HEK293 (cell line): ENCODE results near the gene GPR180.

Experiments
- CTCF ChIA-PET: fragments of 350-600 bp; formaldehyde crosslinking; extraction: SDS; loops from one replicate; lab custom pipeline; 2021; ENCODE audit warnings: antibody characterized with exemption; lab: Yijun Ruan, JAX
- POLR2A ChIA-PET: fragments of 300-600 bp; formaldehyde crosslinking; extraction: SDS; loops from one replicate; lab custom pipeline; 2020; ENCODE audit warnings: antibody characterized with exemption, inconsistent platforms; lab: Yijun Ruan, JAX
- H3K27ac ChIP-seq: fragments of 200-500 bp; sonication (Bioruptor generic); 2 replicates; pipeline ENCODE4 v1.5.1; 2014; ENCODE audit warnings: low read depth, low read length, control low read depth, inconsistent platforms; ENCODE audit errors: extremely low read depth
- H3K36me3 ChIP-seq, 2 experiments: fragments of 200-500 bp in 1 of 2; sonication (Bioruptor generic) in 1 of 2; 1 replicate in 1 of 2; 2 replicates in 1 of 2; pipeline ENCODE4 v1.5.1; 2014 to 2017; ENCODE audit warnings: inconsistent platforms in 2 of 2, low read length in 2 of 2; ENCODE audit not compliant: control insufficient read depth in 2 of 2, insufficient read depth in 1 of 2
- H3K4me1 ChIP-seq: fragments of 200-500 bp; sonication (Bioruptor generic); 2 replicates; pipeline ENCODE4 v1.5.1; 2014; ENCODE audit warnings: mild to moderate bottlenecking, low read length, inconsistent platforms; ENCODE audit not compliant: control insufficient read depth, insufficient read depth
- H3K4me3 ChIP-seq: 2 replicates; pipeline ENCODE4 v1.5.1; 2011; ENCODE audit warnings: low read depth, mild to moderate bottlenecking, control low read depth, low read length, moderate library complexity
- H3K9me3 ChIP-seq: fragments of 200-500 bp; sonication (Bioruptor generic); 2 replicates; pipeline ENCODE4 v1.5.1; 2014; ENCODE audit warnings: low read depth, low read length, inconsistent platforms; ENCODE audit not compliant: control insufficient read depth, insufficient read depth
- GLI2 ChIP-seq: fragments of 450-650 bp; formaldehyde crosslinking; IDR thresholded peaks from 2 replicates; pipeline ENCODE4; 2017; ENCODE audit warnings: missing biosample characterization, missing genetic modification characterization, low read depth, borderline replicate concordance
- KLF16 ChIP-seq: fragments of 450-650 bp; formaldehyde crosslinking; IDR thresholded peaks from 2 replicates; pipeline ENCODE4 v1.5.1; 2017; ENCODE audit warnings: missing biosample characterization, missing genetic modification characterization
- OSR2 ChIP-seq: fragments of 450-650 bp; formaldehyde crosslinking; IDR thresholded peaks from 2 replicates; pipeline ENCODE4 v1.5.1; 2016; ENCODE audit warnings: missing biosample characterization, missing genetic modification characterization
- PATZ1 ChIP-seq: fragments of 450-650 bp; formaldehyde crosslinking; IDR thresholded peaks from 2 replicates; pipeline ENCODE4 v1.5.1; 2016; ENCODE audit warnings: missing biosample characterization, missing genetic modification characterization
- SP7 ChIP-seq: fragments of 450-650 bp; formaldehyde crosslinking; IDR thresholded peaks from 2 replicates; pipeline ENCODE4 v1.5.1; 2016; ENCODE audit warnings: missing biosample characterization, missing genetic modification characterization
- TCF7L2 ChIP-seq: IDR thresholded peaks from 2 replicates; pipeline ENCODE4 v1.6.1; 2011; ENCODE audit warnings: low read depth, mild to moderate bottlenecking, inconsistent platforms, low read length, moderate library complexity, borderline replicate concordance
- TRIM28 ChIP-seq: IDR thresholded peaks from 2 replicates; pipeline ENCODE4 v1.6.1; 2011; ENCODE audit warnings: low read length, control low read depth, borderline replicate concordance
- YY1 ChIP-seq: fragments of 450-650 bp; formaldehyde crosslinking; IDR thresholded peaks from 2 replicates; pipeline ENCODE4 v1.5.1; 2018; ENCODE audit warnings: missing biosample characterization, missing genetic modification characterization
- ZBTB17 ChIP-seq: fragments of 450-650 bp; formaldehyde crosslinking; IDR thresholded peaks from 2 replicates; pipeline ENCODE4 v1.5.1; 2016; ENCODE audit warnings: missing biosample characterization, missing genetic modification characterization
- ZBTB48 ChIP-seq: fragments of 450-650 bp; formaldehyde crosslinking; IDR thresholded peaks from 2 replicates; pipeline ENCODE4 v1.5.1; 2016; ENCODE audit warnings: missing biosample characterization, missing genetic modification characterization
- ZFP3 ChIP-seq: fragments of 450-650 bp; formaldehyde crosslinking; IDR thresholded peaks from 2 replicates; pipeline ENCODE4 v1.5.1; 2016; ENCODE audit warnings: low read depth, missing biosample characterization, missing genetic modification characterization
- ZIC2 ChIP-seq: fragments of 450-650 bp; formaldehyde crosslinking; IDR thresholded peaks from 2 replicates; pipeline ENCODE4 v1.5.1; 2016; ENCODE audit warnings: missing biosample characterization, missing genetic modification characterization
- ZNF112 ChIP-seq: fragments of 450-650 bp; formaldehyde crosslinking; IDR thresholded peaks from 2 replicates; pipeline ENCODE4 v1.5.0; 2017; ENCODE audit warnings: missing biosample characterization, missing genetic modification characterization
- ZNF132 ChIP-seq: fragments of 450-650 bp; formaldehyde crosslinking; IDR thresholded peaks from 2 replicates; pipeline ENCODE4 v1.5.1; 2017; ENCODE audit warnings: missing biosample characterization, missing genetic modification characterization, borderline replicate concordance
- ZNF146 ChIP-seq: fragments of 450-650 bp; formaldehyde crosslinking; IDR thresholded peaks from 2 replicates; pipeline ENCODE4 v1.5.1; 2016; ENCODE audit warnings: missing biosample characterization, missing genetic modification characterization
- ZNF148 ChIP-seq: fragments of 450-650 bp; formaldehyde crosslinking; IDR thresholded peaks from 2 replicates; pipeline ENCODE4 v1.5.0; 2017; ENCODE audit warnings: missing biosample characterization, missing genetic modification characterization, borderline replicate concordance
- ZNF16 ChIP-seq: fragments of 450-650 bp; formaldehyde crosslinking; IDR thresholded peaks from 2 replicates; pipeline ENCODE4 v1.5.1; 2016; ENCODE audit warnings: low read depth, missing biosample characterization, missing genetic modification characterization
- ZNF175 ChIP-seq: fragments of 450-650 bp; formaldehyde crosslinking; IDR thresholded peaks from 2 replicates; pipeline ENCODE4 v1.5.1; 2016; ENCODE audit warnings: missing biosample characterization, missing genetic modification characterization
- ZNF184 ChIP-seq: fragments of 450-650 bp; IDR thresholded peaks from 2 replicates; pipeline ENCODE4 v1.5.1; 2018; ENCODE audit warnings: missing biosample characterization, mild to moderate bottlenecking, missing genetic modification characterization
- ZNF239 ChIP-seq: fragments of 450-650 bp; formaldehyde crosslinking; IDR thresholded peaks from 2 replicates; pipeline ENCODE4 v1.5.1; 2016; ENCODE audit warnings: missing biosample characterization, missing genetic modification characterization
- ZNF501 ChIP-seq: fragments of 450-650 bp; formaldehyde crosslinking; IDR thresholded peaks from 2 replicates; pipeline ENCODE4 v1.5.1; 2016; ENCODE audit warnings: missing biosample characterization, missing genetic modification characterization
- ZNF558 ChIP-seq: fragments of 450-650 bp; formaldehyde crosslinking; IDR thresholded peaks from 2 replicates; pipeline ENCODE4 v1.5.1; 2016; ENCODE audit warnings: missing biosample characterization, missing genetic modification characterization
- ZNF585B ChIP-seq: fragments of 450-650 bp; formaldehyde crosslinking; IDR thresholded peaks from 2 replicates; pipeline ENCODE4 v1.5.1; 2016; ENCODE audit warnings: missing biosample characterization, missing genetic modification characterization
- ZNF621 ChIP-seq: fragments of 450-650 bp; formaldehyde crosslinking; IDR thresholded peaks from 2 replicates; pipeline ENCODE4 v1.5.1; 2017; ENCODE audit warnings: missing biosample characterization, missing genetic modification characterization
- ZNF654 ChIP-seq: fragments of 450-650 bp; formaldehyde crosslinking; IDR thresholded peaks from 2 replicates; pipeline ENCODE4 v1.5.1; 2016; ENCODE audit warnings: low read depth, missing biosample characterization, missing genetic modification characterization
- ZNF701 ChIP-seq: fragments of 450-650 bp; formaldehyde crosslinking; IDR thresholded peaks from 2 replicates; pipeline ENCODE4 v1.5.1; 2016; ENCODE audit warnings: missing biosample characterization, missing genetic modification characterization
- ZNF76 ChIP-seq: fragments of 450-650 bp; formaldehyde crosslinking; IDR thresholded peaks from 2 replicates; pipeline ENCODE4; 2016; ENCODE audit warnings: low read depth, missing biosample characterization, missing genetic modification characterization, borderline replicate concordance

GPR180 gene

GRCh38 chr13:94658926-94659597 is 57.4 kb downstream of the GPR180 start:
- Histone ChIP-seq H3K36me3 (no peaks in the 10 kb centered on the region), H3K9me3 (no peaks in the 10 kb centered on the region), H3K27ac (no peak overlapping the region), H3K4me1 (no peaks in the 10 kb centered on the region), H3K4me3 (no peak overlapping the region)
- CTCF ChIA-PET: interaction anchor here (0.6 to 4.5 kb wide), 7 partner anchors 13 to 497 kb away, joined by 3 to 32 read pairs (median 10); no protein-coding TSS in a partner anchor
- POLR2A ChIA-PET: no interaction called here
- peak; percentile 62; the same call in 1 of the 2 replicates for TF ChIP-seq TRIM28
- TF ChIP-seq ZBTB17 (tag by site-specific recombination): peak; percentile 82
- no peak for TF ChIP-seq TCF7L2

- Histone ChIP-seq H3K4me1 (no peaks in the 10 kb centered on the region), H3K9me3 (no peaks in the 10 kb centered on the region), H3K36me3 (no peaks in the 10 kb centered on the region), H3K4me3 (no peak overlapping the region), H3K27ac (no peak overlapping the region)
- POLR2A ChIA-PET: no interaction called here
- CTCF ChIA-PET: interaction anchor here (0.6 to 4.5 kb wide), 8 partner anchors 12 to 496 kb away, joined by 3 to 32 read pairs (median 6); no protein-coding TSS in a partner anchor
- no peak for TF ChIP-seq SP7 (tag by site-specific recombination)
- 0 out of 2 replicates have a peak, but pooled peaks have one; percentile 0 for TF ChIP-seq ZBTB17 (tag by site-specific recombination)
Measured at GRCh38 chr13:94659598-94659946, 57.9 kb downstream of the GPR180 start.

GRCh38 chr13:94660695-94661326 is 59.2 kb downstream of the GPR180 start:
- Histone ChIP-seq H3K27ac (no peak overlapping the region), H3K4me1 (no peaks in the 10 kb centered on the region), H3K4me3 (no peak overlapping the region), H3K9me3 (no peaks in the 10 kb centered on the region), H3K36me3 (no peaks in the 10 kb centered on the region)
- CTCF ChIA-PET: interaction anchor here (0.6 to 4.5 kb wide), 9 partner anchors 11 to 744 kb away, joined by 3 to 32 read pairs (median 5); no protein-coding TSS in a partner anchor
- POLR2A ChIA-PET: no interaction called here
- TF ChIP-seq GLI2 (tag by site-specific recombination) (no peak), ZNF239 (tag by site-specific recombination) (no peak), ZNF585B (tag by site-specific recombination) (no peak), ZNF501 (tag by site-specific recombination) (no peak), ZNF701 (tag by site-specific recombination) (no peak), PATZ1 (tag by site-specific recombination) (no peak), ZNF148 (no peak), ZNF16 (tag by site-specific recombination) (no peak), KLF16 (tag by site-specific recombination) (no peak), ZFP3 (tag by site-specific recombination) (no peak), ZNF621 (tag by site-specific recombination) (no peak), TCF7L2 (peak; percentile 69; the same call in 1 of the 2 replicates), ZNF146 (tag by site-specific recombination) (no peak), ZNF558 (tag by site-specific recombination) (no peak), ZIC2 (tag by site-specific recombination) (peak; percentile 49), OSR2 (tag by site-specific recombination) (peak; percentile 37; the same call in 1 of the 2 replicates), TRIM28 (peak; percentile 46; the same call in 1 of the 2 replicates), ZBTB48 (tag by site-specific recombination) (no peak), YY1 (no peak), ZNF175 (no peak), ZNF112 (tag by site-specific recombination) (no peak), ZNF184 (tag by site-specific recombination) (peak; percentile 74), ZNF132 (tag by site-specific recombination) (no peak), ZNF654 (tag by site-specific recombination) (peak; percentile 45), ZNF76 (tag by site-specific recombination) (no peak)
